Endometrial microvascular endothelial cells (primary cell): ENCODE data around the gene LOXL3. TPM values are rescaled to one million over a fixed set of nuclear protein-coding genes. Genes with fewer than 3 reads are reported as not detected.

ENCODE experiments used
- in situ Hi-C: cut with HindIII; loops from 2 replicates; pipeline ENCODE4 v1.10.0; 2017; ENCODE audit warnings: low sequenced_read_pairs, low pct_unique_long_range_greater_than_20kb; ENCODE audit errors: inconsistent ontology term
- total RNA-seq: library from RNA; depleted of rRNA; stranded (reverse); fragments of >200 nt; gene quantifications from one replicate; pipeline ENCODE4 v1.2.3, GENCODE V29; 2015; ENCODE audit errors: inconsistent ontology term

Gene LOXL3, protein sequence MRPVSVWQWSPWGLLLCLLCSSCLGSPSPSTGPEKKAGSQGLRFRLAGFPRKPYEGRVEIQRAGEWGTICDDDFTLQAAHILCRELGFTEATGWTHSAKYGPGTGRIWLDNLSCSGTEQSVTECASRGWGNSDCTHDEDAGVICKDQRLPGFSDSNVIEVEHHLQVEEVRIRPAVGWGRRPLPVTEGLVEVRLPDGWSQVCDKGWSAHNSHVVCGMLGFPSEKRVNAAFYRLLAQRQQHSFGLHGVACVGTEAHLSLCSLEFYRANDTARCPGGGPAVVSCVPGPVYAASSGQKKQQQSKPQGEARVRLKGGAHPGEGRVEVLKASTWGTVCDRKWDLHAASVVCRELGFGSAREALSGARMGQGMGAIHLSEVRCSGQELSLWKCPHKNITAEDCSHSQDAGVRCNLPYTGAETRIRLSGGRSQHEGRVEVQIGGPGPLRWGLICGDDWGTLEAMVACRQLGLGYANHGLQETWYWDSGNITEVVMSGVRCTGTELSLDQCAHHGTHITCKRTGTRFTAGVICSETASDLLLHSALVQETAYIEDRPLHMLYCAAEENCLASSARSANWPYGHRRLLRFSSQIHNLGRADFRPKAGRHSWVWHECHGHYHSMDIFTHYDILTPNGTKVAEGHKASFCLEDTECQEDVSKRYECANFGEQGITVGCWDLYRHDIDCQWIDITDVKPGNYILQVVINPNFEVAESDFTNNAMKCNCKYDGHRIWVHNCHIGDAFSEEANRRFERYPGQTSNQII
- total RNA-seq, result 0.65 TPM

DNA sequence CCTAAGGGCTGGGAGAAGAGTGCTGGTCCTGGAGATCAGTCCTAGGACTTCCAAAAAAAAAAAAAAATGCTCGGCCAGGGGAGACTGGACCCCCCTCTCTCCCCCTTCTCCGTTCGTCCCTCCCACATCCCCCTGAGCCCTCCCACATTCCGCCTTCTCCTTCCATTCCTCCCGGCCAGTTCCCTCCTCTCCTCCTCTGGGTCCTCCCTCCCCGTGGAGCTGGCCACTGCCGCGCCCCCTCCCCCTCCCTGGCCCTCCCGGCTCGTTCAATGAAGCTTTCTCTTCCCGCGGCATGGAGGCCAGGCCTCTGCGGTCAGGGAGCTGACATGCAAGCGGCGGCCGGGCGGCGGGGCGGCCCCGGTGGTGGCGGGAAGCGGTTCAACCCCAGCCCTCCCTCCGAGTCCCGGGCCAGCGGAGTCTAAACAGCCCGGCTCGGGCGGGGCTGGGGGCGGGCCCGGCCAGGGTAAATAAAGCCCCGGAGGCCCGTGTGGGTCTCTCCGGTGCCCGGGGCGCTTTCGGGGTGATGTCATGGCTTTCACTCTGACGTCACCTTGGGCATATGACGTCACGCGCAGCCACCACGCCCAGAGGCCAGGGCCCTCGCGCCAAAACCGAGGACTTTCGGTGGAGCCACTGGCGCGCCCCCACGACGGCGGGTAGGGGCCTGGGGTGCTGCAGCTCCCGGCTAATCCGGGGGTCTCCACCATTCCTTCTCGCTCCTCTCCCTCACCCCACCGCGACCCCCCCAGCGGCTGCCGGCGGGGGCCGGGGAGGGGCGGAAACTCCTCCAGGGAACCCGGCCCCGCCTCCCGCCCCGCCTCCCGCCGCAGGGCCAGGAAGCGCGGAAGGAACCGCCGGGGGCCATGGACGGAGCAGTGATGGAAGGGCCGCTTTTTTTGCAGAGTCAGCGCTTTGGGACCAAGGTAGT is at the start of gene LOXL3, which contains the start of gene DOK1:
LOXL3 (minus strand) TSS at position 51 of the 928 bp plus-strand sequence. CDS start 1,308 bp downstream, outside the sequence.
DOK1 (plus strand) TSS at position 829 of the 928 bp plus-strand sequence; CDS start at position 864, 35 bp downstream.
- in situ Hi-C loops, result no loop called here

DNA sequence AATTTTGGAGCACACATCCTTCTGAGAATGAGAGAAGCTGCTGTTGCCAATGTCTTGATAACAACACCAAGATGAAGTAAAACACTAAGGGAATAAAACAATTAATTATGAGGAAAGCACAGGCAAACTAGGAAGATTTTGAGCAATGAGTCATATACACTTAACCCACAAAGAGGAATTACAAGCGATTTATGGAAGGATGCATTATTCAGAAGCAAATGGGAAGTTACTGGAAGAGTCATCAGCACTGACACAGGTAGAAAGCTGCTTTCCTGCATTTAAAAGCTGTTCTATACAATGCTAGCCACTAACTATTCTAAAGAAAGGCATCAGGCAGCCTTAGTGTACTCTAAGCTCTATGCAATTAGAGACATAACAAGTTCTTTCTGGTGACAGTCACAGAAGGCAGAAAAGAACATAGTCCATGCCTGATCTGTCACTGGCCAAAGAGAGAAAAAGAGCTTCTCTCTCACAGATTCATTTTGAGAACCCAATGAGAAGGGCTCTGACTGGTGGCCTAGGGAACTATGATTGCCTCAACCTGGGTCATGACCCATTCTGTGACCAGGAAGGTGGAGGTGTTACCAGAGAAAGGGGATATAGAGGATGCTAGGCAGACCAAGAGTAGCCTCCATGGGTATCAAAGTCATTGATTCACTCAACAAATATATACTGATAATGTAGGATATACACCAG is 49.0 kb upstream of the LOXL3 start:
- in situ Hi-C loops, result no loop called here

DNA sequence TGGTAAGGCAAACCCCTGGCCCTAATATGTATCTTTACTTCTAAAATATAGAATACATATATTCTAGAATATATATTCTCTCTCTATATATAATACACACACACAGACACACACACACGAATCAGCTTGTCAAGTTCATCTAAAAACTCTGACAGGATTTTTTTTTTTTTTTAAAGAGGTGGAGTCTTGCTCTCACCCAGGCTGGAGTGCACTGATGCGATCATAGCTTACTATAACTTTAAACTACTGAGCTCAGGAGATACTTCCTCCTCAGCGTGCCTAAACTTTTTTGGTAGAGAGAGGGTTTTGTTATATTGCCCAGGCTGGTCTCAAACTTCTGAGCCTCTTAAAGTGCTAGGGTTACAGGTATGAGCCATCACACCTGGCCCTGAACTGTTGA is 45.9 kb upstream of the LOXL3 start:
- in situ Hi-C loops, result no loop called here

DNA sequence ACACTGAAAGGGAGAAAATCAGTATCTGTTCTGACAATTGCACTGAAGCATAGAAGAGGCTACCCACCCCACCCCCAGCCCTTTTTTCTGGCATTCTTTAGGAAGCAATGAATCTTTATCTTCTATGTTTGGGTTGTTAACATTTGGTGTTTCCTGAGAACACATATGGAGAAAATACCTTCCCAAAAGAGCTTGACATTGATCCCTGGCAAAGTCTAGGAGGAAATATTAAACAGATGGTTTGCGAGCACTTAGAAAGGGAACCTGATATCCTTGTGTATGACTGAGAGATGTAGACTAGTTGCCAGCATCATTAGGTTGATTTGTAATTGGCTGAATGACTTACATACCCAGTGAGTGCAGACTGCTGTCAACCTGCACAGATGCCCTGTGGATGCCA is 43.7 kb upstream of the LOXL3 start:
- in situ Hi-C loops, result no loop called here

DNA sequence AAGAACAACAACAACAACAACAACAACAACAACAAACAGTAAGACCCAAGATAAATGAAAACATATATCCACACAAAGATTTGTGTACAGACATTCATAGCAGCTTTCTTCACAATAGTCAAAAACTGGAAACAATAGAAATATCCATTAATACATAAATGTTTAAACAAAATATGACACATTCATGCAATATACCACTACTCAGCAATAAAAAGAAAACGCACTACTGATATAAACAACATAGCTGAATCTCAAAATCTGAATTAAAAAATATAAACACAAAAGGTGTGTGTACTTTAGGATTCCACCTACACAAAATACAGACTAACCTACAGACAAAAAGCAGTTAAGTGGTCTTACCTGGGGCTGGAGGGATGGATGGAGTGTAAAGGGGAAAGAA is 42.8 kb upstream of the LOXL3 start:
- in situ Hi-C loops, result no loop called here

DNA sequence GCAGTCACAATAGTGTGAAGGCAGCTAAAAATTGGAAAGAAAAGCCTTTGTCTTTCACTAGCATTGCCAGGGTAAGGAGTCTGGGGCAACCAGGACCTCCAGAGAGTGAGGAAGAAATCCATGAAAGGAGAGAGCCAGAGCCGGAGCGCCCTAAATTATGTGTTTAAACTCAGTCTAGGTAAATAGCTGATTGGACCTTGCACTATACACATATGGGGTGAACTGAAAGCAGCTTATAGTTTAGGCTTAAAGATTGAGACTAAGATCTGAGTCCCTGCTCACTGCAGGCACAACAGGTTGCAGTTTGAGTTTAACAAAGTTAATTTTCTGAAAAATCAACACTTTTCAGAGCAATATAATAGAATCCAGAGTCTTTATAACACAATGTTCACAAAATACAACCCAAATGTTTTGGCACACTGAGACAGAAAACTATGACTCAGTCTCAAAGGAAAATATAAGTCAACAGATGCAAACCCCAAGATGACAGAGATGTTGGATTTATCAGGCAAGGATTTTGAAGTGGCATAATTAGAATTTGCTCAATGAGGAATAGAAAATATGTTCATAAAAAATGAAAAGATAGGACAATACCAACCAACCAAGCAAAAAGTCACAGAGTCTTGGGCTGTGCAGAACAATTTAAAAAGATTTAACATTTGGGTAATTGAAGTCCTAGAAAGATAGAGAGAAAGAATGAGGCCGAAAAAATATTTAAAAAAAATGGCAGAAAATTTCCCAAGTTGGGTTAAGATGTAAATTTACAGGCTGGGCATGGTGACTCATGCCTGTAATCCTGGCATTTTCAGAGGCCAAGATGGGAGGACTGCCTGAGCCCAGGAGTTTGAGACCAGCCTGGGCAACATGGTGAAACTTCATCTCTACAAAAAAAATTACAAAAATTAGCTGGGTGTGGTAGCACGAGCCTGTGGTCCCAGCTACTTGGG is 40.4 kb upstream of the LOXL3 start:
- in situ Hi-C loops, result no loop called here

DNA sequence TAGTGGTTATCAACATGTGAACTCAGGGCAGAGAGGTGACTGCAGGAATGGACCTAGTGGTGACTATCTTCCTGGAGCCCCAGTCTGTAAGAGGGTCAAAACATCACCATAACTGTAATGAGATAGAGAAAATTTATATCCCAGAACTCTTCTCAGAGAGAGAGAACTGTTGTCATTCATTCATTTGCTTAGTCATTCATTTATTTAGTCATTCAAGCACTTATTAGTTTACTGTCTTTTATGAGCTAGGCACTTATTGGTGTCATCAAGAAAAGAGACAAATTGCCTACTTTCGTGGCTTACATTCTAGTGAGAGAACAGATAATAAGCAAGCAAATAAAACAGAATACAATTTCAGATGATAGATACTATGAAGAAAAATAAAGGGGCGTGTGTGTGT is 34.9 kb upstream of the LOXL3 start:
- in situ Hi-C loops, result no loop called here

DNA sequence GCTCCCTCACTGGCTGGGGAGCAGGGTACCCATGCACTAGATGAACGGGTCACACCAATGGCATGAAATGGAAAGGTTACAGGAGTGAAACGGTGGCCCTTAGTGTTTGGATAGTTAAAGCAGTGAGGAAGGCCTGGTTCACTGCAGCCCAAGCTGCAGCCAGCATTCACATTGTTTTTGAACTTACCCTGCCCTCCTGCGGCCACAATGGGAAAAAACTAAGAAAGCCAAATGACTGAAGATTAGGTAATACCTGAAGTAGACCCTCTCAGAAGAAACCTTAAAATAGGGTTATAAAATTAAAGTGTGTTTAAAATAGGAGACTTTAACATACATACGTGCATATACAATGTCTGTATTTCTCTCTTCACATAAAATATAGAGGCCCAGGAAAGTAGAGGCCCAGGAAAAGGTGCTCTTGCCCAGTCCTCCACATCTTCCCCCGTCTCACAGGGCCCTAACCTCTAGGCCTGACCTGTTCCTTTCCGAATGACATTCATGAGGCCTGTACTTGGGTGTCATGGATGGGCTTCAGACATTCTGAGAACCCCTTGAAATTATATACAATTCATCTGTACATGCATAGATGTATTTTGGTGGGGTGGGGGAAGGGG is 34.0 kb upstream of the LOXL3 start:
- in situ Hi-C loops, result no loop called here

DNA sequence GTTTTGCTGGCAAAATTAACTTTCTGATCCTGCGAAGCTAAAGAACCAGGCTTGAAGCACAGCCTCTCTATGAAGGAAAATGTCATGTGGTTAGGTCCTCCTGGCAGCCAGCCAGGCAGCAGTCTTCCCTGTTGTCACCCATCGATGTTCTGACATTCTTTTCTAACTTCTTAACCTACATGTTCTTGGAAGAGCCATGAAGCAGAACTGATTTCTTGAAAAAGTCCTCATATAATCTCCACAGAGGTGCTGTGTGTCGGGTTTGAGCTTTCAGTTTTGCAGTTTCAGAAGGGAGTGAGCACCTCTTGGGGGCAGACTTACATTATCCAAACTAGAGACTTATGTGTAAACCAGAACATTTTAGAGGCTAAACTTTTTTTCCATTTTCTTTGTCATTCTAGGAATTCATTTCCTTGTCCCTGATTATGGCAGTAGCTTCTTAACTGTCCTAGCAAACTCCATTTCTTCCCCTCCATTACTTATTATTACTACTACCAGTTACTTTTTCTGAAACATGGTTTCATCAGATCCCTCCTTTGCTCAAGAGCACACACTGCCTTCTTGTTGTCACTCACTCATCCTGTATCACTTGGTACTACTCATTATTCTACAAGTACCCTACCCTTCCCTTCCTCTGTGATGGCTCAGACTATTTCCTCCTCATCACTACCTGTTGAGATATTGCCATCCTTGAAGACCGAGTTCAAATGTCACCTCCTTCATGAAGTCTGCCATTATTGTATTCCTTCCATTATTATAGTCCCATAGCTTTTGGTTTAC is 31.9 kb upstream of the LOXL3 start:
- in situ Hi-C loops, result no loop called here

DNA sequence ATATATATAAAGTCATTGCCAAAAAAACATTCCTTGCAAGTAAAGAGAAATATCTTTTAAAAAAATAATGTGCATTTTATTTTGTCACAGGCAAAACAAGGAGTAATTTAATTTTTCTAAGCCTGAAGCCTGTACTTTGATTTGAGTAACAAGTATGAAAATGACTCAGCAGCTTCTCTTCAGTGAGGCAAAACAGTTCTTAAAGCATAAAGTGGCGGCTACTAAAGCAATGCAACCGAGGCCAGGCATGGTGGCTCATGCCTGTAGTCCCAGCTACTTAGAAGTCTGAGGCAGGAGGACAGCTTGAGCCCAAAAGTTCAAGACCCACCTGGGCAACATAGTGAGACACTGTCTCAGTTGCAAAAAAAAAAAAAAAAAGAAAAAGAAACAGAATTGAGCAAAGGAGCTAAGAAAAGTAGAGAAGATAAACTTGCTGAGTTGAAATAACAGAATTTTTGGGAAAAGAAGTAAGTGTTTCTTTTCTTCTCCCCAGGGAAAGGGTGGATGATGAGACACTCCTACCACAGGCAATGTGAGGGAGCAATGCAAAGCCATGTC is 30.4 kb upstream of the LOXL3 start:
- in situ Hi-C loops, result no loop called here

DNA sequence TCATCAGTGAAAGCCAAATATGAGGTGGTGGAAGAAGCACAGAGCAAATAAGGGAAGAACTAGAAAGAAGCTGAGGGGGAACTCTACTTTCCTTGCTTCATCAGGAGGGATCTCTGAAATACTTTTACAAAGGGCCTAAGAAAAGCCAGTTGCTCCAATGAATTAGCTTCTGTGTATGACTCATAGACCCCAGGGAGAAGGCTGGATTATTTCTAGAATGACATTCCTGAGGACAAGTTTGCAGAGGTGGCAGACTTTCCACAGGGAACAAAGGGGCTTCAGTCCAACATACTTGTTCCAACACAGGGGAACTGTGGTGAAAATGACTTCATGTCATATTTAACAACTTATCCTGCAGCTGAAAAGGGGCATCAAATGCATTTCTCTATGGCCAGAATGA is 29.8 kb upstream of the LOXL3 start:
- in situ Hi-C loops, result no loop called here

DNA sequence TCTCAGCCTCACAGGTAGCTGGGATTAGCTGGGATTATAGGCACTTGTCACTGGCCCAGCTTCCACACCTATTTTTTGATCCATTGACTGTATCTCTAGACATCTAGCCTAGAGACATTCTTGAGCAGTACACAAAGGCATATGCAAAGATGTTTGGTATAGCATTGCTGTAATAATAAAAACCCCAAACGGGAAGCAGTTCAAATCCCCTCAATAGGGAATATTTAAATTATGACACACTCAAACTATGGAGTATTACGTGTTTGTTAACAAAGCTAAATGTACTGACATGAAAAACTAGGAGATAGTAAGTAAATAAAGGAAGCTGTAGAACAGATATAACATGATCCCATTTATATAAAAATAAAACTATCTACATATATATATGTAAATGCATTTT is 28.4 kb upstream of the LOXL3 start:
- in situ Hi-C loops, result no loop called here

DNA sequence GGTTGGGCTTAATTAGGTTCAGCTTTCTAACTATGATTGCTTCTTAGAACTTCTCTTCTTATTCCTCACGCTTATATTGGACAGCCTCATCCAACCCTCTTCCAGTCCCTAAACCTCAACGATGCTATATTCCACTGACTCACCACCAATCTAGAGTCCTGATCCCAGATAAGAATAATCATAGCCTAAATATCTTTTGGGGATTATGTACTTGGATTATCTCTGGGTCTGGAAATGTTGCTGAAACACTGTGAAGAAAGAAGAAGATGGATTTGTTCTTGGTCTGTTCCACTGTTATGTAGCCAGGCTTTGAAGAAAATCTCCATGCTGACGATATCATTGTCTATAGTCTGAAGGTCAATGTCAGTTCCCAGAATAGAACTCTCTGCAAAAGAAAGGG is 27.7 kb upstream of the LOXL3 start:
- in situ Hi-C loops, result no loop called here

DNA sequence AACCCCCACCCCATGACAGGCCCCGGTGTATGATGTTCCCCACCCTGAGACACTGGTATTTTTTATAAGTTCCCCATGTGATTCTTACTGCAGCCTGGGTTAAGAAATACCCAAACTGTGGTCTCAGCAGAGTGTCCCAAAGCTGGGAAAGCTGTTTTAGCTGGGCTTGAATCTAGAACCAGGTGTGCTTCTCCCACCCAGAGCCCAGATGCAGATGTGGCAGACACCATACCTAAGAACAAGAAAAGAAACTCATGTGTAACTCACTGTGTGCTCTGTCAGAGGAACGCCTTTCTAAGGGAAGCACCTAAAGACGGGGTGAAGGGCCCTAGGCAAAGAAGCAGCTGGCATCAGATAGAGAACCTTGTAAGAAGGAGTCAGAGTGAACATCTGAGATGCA is 24.7 kb upstream of the LOXL3 start:
- in situ Hi-C loops, result no loop called here

DNA sequence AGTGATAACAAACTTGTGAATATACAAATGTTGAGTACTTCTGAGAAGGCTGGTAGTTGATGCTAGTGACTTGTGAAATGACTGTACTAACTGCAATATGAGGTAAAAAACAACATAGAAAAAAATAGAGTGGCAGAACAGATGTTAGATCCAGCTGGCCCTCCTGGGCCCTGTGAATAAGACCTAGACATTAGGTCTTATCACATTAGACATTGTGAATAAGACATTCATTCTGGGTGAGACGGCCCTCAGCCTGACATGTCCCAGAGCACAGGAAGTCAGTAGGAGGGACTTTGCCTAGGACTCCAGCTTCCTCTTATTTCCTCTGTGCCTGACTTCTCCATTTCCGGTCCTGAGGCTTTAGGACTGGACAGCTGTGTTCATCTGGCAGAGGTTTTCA is 23.7 kb upstream of the LOXL3 start:
- in situ Hi-C loops, result no loop called here

DNA sequence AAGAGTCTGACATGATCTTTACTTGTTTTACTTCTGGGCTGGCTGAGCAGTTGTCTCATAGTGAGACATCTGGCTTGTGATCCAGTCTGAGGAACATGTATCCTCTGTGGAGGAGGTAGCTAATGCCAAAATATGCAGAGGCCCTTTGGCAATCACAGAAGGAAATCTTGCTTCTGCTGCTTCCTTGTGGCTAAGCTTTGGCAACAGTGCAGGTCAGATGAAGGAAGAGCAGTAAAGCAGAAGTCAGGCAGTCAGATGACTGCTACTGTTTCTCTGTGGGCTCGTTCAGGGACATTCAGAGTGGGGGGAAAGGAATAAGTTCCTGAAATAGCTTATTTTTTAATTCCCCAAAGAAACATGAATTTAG is 23.1 kb upstream of the LOXL3 start:
- in situ Hi-C loops, result no loop called here
